Measurements from ENCODE around the gene TSPAN17.

GRCh38 chr5:176661676-176662075, 14.4 kb downstream of the TSPAN17 start:
- no peak for TF ChIP-seq CTCF (IDR thresholded peaks at IDR 0.05)
- TF ChIP-seq POLR2A (IDR thresholded peaks at IDR 0.05): no peak
